Measurements from ENCODE around the gene MMP11.

MMP11 gene

GRCh38 chr22:23832226-23833016, 59.8 kb downstream of the MMP11 start:
- no peak for DNase-seq

- DNase-seq = no peak
Observed at GRCh38 chr22:23833017-23833751, 60.5 kb downstream of the MMP11 start.
